GM12892 (cell line): ENCODE measurements around the gene SETD6.
"Not testable (repeated sequence)": the region's sequence is repeated elsewhere in the genome, so short reads cannot be mapped to it uniquely, and the experiment has no call there.

ENCODE experiments used
- POLR2A ChIP-seq: IDR thresholded peaks from 2 replicates; pipeline ENCODE4 v1.6.1; 2011; ENCODE audit warnings: low read depth, low read length, control low read depth
- POLR2AphosphoS5 ChIP-seq: IDR thresholded peaks from 2 replicates; pipeline ENCODE4 v1.6.1; 2011; ENCODE audit warnings: low read depth, low read length, control low read depth
- TAF1 ChIP-seq: IDR thresholded peaks from 2 replicates; pipeline ENCODE4 v1.6.1; 2011; ENCODE audit warnings: low read depth, mild to moderate bottlenecking, control low read depth, low read length, borderline replicate concordance

GRCh38 chr16:58565697-58566096, 50.4 kb downstream of the SETD6 start:
- TF ChIP-seq POLR2AphosphoS5, TAF1, POLR2A: not testable (repeated sequence)
